SHP77 treated with DMSO at 0.1 percent for 48 hours (cell line): Measurements from ENCODE around the gene SPEG.

ENCODE experiments used
- DNase-seq: peaks from one replicate; lab custom pipeline; 2025; lab: John Stamatoyannopoulos, UW

Gene SPEG

GRCh38 chr2:219461669-219462068 is 27.0 kb downstream of the SPEG start:
- DNase-seq: no peak

- DNase-seq: no peak
Measured at GRCh38 chr2:219462349-219462748, 27.7 kb downstream of the SPEG start.

- no peak for DNase-seq
Measured at GRCh38 chr2:219464286-219465032, 29.8 kb downstream of the SPEG start.

DNA sequence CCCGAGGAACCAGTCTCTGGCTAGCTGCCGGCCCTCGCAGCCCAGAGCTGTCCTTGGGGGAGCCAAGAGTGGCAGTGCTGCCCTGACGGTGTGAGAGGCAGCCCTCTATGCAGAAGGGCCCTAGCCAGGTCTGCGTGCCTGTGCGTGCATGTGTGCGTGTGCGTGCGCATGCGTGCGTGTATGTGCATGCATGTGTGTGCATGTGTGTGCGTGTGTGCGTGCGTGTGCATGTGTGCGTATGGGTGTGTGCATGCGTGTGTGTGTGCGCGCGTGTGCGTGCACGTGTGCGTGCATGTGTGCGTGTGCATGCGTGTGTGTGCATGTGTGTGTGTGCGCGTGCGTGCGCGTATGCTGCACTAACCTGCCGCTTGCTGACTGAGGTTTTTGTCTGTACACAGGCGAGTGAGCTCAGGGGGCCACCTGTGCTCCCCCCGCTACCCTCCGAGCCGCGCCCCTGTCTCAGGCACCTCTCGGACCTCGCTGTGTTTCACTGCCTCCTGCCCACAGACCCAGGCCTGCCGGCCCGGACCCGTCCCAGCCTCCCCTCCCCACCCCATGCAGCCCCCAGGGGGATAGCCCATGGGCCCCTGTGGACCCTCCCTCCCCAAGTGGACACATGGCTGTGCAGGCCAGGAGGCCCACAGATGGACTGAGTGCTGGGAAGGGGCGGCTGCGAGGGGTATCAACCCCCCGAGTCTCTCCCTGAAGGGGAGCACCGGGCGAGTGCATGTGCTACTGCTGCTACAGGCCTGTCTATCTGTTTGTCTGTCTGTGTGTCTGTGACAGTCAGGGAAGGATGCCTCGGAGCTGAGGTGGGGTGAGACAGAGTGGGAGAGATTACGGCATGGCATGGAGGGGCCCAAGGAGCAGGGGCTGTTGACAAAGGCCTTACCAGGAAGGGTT is 31.3 kb downstream of the SPEG start:
- DNase-seq: no peak

GRCh38 chr2:219466816-219467735 is 32.4 kb downstream of the SPEG start:
- DNase-seq: no peak

DNA sequence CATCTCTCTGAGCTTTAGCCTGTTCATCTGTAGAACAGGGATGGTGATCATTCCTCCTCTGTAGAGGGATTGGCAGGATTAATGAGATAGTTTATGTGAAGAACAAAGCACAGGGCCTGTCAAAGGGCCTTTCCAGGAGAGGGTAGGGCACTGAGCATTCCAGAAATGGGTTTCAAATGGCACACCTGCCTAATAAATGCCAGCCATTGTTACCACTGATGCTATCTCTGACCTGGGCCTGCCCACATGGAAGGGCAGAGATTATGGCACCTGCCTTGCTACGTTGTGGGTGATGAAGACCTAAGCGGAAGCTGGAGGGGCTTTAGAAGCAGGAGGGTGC is 33.1 kb downstream of the SPEG start:
- DNase-seq: no peak

GRCh38 chr2:219468410-219469185 is 34.0 kb downstream of the SPEG start:
- no peak for DNase-seq

DNA sequence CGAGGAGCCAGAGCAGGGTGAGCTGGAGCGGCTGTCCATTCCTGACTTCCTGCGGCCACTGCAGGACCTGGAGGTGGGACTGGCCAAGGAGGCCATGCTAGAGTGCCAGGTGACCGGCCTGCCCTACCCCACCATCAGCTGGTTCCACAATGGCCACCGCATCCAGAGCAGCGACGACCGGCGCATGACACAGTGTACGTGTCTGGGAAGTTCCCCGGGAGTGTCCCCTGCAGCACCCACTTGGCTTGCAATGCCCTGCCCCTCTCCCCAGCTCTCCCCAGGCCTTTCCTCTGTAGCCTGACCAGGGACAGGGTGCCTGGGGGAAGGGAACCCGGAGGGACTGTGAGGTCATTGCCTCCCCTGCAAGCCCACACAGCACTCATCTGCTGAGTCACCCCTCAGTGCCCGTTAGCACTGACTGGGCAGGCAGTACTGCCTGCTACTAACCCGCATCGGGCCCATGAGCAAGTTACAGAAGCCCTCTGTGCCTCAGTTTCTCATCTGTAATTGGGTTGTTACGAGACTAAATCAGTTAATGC is 34.6 kb downstream of the SPEG start:
- no peak for DNase-seq

GRCh38 chr2:219470429-219470828 is 35.8 kb downstream of the SPEG start:
- no peak for DNase-seq

- DNase-seq: no peak
Measured at GRCh38 chr2:219471476-219472371, 37.1 kb downstream of the SPEG start.

DNA sequence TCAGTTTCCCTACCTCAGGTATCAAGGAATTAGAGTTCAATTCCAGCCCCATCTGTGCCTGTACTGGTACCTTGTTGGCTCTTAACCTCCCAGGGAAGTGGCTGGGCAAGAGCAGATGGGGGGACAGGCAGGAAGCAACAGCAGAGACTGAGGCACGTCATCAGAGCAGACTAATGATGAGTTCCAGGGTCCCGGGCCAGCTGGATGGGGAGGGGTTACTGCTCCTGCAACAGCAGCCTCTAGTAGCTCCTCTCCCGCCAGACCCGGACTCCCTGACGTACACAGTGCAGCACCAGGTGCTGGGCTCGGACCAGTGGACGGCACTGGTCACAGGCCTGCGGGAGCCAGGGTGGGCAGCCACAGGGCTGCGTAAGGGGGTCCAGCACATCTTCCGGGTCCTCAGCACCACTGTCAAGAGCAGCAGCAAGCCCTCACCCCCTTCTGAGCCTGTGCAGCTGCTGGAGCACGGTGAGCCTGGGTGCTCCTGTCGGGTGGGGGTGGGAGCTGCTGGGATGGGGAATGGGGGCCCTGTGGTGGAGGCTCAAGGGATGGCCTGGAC is 38.1 kb downstream of the SPEG start:
- DNase-seq: no peak

DNA sequence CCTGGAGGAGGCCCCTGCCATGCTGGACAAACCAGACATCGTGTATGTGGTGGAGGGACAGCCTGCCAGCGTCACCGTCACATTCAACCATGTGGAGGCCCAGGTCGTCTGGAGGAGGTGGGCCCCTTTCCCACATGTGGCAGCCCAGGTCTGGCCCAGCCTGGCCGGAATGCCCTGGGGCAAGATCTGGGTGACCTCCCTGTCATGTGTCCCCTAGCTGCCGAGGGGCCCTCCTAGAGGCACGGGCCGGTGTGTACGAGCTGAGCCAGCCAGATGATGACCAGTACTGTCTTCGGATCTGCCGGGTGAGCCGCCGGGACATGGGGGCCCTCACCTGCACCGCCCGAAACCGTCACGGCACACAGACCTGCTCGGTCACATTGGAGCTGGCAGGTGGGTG is 38.9 kb downstream of the SPEG start:
- no peak for DNase-seq

GRCh38 chr2:219474285-219475060 is 39.8 kb downstream of the SPEG start:
- DNase-seq: no peak

DNA sequence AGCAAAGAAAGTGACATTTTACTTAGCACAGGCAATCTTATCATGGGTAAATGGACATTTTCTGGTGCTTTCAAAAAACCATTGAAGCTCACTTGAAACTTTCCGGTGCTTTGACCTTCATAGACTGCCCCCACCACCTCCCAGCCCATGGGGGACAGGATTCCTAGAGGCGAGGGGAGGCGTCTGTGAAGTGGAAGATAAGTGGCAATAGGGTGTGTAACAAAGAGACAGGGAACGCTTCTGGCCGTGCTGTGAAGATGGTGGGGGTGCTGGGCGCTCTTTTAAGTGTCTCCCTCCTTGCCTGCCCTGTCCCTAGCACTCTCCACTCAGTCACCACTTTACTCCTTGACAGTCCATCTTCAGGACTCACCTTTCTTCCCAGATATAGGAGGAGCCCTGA is 40.6 kb downstream of the SPEG start:
- no peak for DNase-seq

- DNase-seq: peak; percentile 58
Measured at GRCh38 chr2:219475697-219476651, 41.3 kb downstream of the SPEG start.

GRCh38 chr2:219476652-219477151 is 42.1 kb downstream of the SPEG start:
- no peak for DNase-seq

DNA sequence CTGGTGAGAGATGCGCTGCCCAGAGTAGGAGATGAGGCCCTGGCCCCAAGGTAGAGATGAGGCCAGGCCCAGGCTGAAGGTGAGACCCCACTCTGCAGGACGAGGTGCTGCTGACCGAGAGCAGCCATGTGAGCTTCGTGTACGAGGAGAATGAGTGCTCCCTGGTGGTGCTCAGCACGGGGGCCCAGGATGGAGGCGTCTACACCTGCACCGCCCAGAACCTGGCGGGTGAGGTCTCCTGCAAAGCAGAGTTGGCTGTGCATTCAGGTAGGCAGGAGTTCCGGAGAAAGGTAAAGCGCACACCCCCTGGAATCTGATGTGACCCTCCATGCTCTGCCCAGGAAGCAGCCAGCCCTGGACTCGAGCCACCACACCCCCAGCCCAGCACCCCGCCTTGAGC is 42.5 kb downstream of the SPEG start:
- DNase-seq: no peak

- no peak for DNase-seq
Measured at GRCh38 chr2:219477815-219478214, 43.2 kb downstream of the SPEG start.
